ENCODE measurements around the gene SYPL2.

DNA sequence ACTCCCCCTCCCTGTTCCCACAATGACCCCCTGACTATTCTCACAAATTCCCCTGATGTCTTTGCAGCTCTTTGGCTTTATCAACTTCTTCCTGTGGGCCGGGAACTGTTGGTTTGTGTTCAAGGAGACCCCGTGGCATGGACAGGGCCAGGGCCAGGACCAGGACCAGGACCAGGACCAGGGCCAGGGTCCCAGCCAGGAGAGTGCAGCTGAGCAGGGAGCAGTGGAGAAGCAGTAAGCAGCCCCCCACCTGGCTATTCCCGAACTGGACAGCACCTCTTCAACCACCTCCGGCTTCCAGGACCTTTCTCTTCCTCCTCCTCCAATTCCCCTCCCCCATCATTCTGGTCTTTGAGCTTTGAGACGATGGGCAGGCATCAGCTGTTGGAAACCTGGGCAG, 13.0 kb downstream of the SYPL2 start:
- TF ChIP-seq, protein P1, sequence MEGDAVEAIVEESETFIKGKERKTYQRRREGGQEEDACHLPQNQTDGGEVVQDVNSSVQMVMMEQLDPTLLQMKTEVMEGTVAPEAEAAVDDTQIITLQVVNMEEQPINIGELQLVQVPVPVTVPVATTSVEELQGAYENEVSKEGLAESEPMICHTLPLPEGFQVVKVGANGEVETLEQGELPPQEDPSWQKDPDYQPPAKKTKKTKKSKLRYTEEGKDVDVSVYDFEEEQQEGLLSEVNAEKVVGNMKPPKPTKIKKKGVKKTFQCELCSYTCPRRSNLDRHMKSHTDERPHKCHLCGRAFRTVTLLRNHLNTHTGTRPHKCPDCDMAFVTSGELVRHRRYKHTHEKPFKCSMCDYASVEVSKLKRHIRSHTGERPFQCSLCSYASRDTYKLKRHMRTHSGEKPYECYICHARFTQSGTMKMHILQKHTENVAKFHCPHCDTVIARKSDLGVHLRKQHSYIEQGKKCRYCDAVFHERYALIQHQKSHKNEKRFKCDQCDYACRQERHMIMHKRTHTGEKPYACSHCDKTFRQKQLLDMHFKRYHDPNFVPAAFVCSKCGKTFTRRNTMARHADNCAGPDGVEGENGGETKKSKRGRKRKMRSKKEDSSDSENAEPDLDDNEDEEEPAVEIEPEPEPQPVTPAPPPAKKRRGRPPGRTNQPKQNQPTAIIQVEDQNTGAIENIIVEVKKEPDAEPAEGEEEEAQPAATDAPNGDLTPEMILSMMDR (IDR thresholded peaks at IDR 0.05), result no peak
- no peak for TF ChIP-seq POLR2A (IDR thresholded peaks at IDR 0.05)
